Transverse colon (tissue), 4 donors: ENCODE measurements around the gene ALG1.

Source experiments
- CTCF ChIP-seq, 5 experiments: fragments of 200-600 bp in 3 of 5; fragments of 450-650 bp in 2 of 5; sonication (generic) in 3 of 5; IDR thresholded peaks; 1 replicate in 2 of 5; 2 replicates in 3 of 5; pipeline ENCODE4 v1.5.1; 2016 to 2017; ENCODE audit warnings: antibody characterized with exemption in 5 of 5, inconsistent platforms in 3 of 5, mild to moderate bottlenecking in 2 of 5, moderate library complexity in 1 of 5
- EP300 ChIP-seq: sonication (generic); formaldehyde crosslinking; IDR thresholded peaks from one replicate; pipeline ENCODE4 v1.6.1; 2017; ENCODE audit warnings: antibody characterized with exemption, low read depth
- POLR2A ChIP-seq: fragments of 450-650 bp; IDR thresholded peaks from one replicate; pipeline ENCODE4 v1.6.1; 2016; ENCODE audit warnings: antibody characterized with exemption, mild to moderate bottlenecking, moderate library complexity
- POLR2AphosphoS5 ChIP-seq, 3 donors: sonication (generic); formaldehyde crosslinking; IDR thresholded peaks; one replicate each; pipeline ENCODE4 v1.6.1; 2016; ENCODE audit warnings: antibody characterized with exemption in 3 of 3

- TF ChIP-seq POLR2A (no peak), CTCF (IDR thresholded peaks at IDR 0.05) (no peak), POLR2AphosphoS5 (IDR thresholded peaks at IDR 0.05) (no peak), EP300 (no peak)
These were observed 29.0 kb upstream of the ALG1 start for GRCh38 chr16:5042574-5043171.
